Smooth muscle cell (in vitro differentiated cells): Measurements from ENCODE around the gene POLR2M. TPM values are rescaled to one million over a fixed set of nuclear protein-coding genes. Genes with fewer than 3 reads are reported as not detected.

Experiments
- DNase-seq: peaks from one replicate; lab custom pipeline; 2025; ENCODE audit not compliant: unreplicated experiment; lab: John Stamatoyannopoulos, UW
- H2AFZ ChIP-seq: fragments of 200-600 bp; sonication (generic); 2 replicates; pipeline ENCODE4 v1.6.0; 2016; ENCODE audit warnings: antibody characterized with exemption, low read depth, mild to moderate bottlenecking
- H3F3A ChIP-seq: fragments of 200-600 bp; sonication (generic); 2 replicates; pipeline ENCODE4 v1.6.0; 2017; ENCODE audit warnings: antibody characterized with exemption, low read depth
- H3K27ac ChIP-seq: fragments of 200-600 bp; sonication (generic); 2 replicates; pipeline ENCODE4 v1.5.1; 2016; ENCODE audit warnings: low read depth, mild to moderate bottlenecking
- H3K27me3 ChIP-seq: fragments of 200-600 bp; sonication (generic); 2 replicates; pipeline ENCODE4 v1.6.1; 2016; ENCODE audit warnings: low read depth, mild to moderate bottlenecking
- H3K36me3 ChIP-seq: fragments of 200-600 bp; sonication (generic); 2 replicates; pipeline ENCODE4 v1.5.1; 2016; ENCODE audit warnings: low read depth
- H3K4me1 ChIP-seq: fragments of 200-600 bp; sonication (generic); 2 replicates; pipeline ENCODE4 v1.5.1; 2016; ENCODE audit warnings: low read depth
- H3K4me2 ChIP-seq: fragments of 200-600 bp; sonication (generic); 2 replicates; pipeline ENCODE4 v1.6.0; 2016; ENCODE audit warnings: mild to moderate bottlenecking
- H3K4me3 ChIP-seq: fragments of 200-600 bp; sonication (generic); 2 replicates; pipeline ENCODE4 v1.5.1; 2016; ENCODE audit warnings: mild to moderate bottlenecking
- H3K79me2 ChIP-seq: fragments of 200-600 bp; sonication (generic); 2 replicates; pipeline ENCODE4 v1.6.0; 2016; ENCODE audit warnings: low read depth, mild to moderate bottlenecking
- H3K9ac ChIP-seq: fragments of 200-600 bp; sonication (generic); 2 replicates; pipeline ENCODE4 v1.6.0; 2016; ENCODE audit warnings: low read depth
- H3K9me3 ChIP-seq: fragments of 200-600 bp; sonication (generic); replicated peaks from 2 replicates; pipeline ENCODE4 v1.5.1; 2016; ENCODE audit warnings: low read depth
- H4K20me1 ChIP-seq: fragments of 200-600 bp; sonication (generic); 2 replicates; pipeline ENCODE4 v1.6.0; 2016; ENCODE audit warnings: low read depth
- CTCF ChIP-seq: fragments of 200-600 bp; sonication (generic); IDR thresholded peaks from 2 replicates; pipeline ENCODE4 v1.5.1; 2017; ENCODE audit warnings: borderline replicate concordance, mild to moderate bottlenecking, antibody characterized with exemption; ENCODE audit not compliant: insufficient read depth, poor library complexity, severe bottlenecking
- WGBS: methylation state at CpG from one replicate; pipeline ENCODE4 v1.1.7; 2016; ENCODE audit warnings: low lambda C conversion rate; 5-methylcytosine and 5-hydroxymethylcytosine counted together
- polyA plus RNA-seq: library from polyadenylated mRNA; unstranded; fragments of >200 nt; fragmentation: Nextera tagmentation; extraction: Ambion mirVana; gene quantifications from 2 replicates; pipeline ENCODE4 v1.2.1, GENCODE V29; 2016
- total RNA-seq: library from RNA; depleted of rRNA; stranded (reverse); fragments of >200 nt; gene quantifications from 2 replicates; pipeline ENCODE4 v1.2.3, GENCODE V29; 2014

POLR2M gene
- total and polyA plus RNA-seq, 2 experiments from 2014 or later = 23.9 to 49.8 TPM

- Histone ChIP-seq H4K20me1 (no peaks in the 10 kb centered on the region), H3K27me3 (no peaks in the 10 kb centered on the region), H3K4me2 (peak overlapping the region; percentile 73), H3K36me3 (no peaks in the 10 kb centered on the region), H3K4me1 (peaks cover 7% of the 10 kb centered on the region), H3K4me3 (peak overlapping the region; percentile 18), H3K9me3 (no peaks in the 10 kb centered on the region), H3F3A (no peaks in the 10 kb centered on the region), H3K9ac (no peak overlapping the region), H2AFZ (peak overlapping the region; percentile 0), H3K79me2 (no peaks in the 10 kb centered on the region), H3K27ac (peak overlapping the region; percentile 58)
- TF ChIP-seq CTCF = no peak
- DNase-seq = no peak
- 25% methylated on average over 10 of the region's 10 CpGs for WGBS
These were observed 39.2 kb upstream of the POLR2M start for GRCh38 chr15:57667171-57667849.

GRCh38 chr15:57668016-57668415 is 38.5 kb upstream of the POLR2M start:
- Histone ChIP-seq H3K27me3 (no peaks in the 10 kb centered on the region), H3K9ac (no peak overlapping the region), H3K4me3 (no peak overlapping the region), H4K20me1 (no peaks in the 10 kb centered on the region), H3K4me2 (peak overlapping the region; percentile 73), H3K27ac (no peak overlapping the region), H3K36me3 (no peaks in the 10 kb centered on the region), H3K9me3 (no peaks in the 10 kb centered on the region), H3K79me2 (no peaks in the 10 kb centered on the region), H3K4me1 (peaks cover 7% of the 10 kb centered on the region), H2AFZ (peak overlapping the region; percentile 0), H3F3A (no peaks in the 10 kb centered on the region)
- no peak for TF ChIP-seq CTCF
- no peak for DNase-seq
- WGBS = 81% methylated on average over 4 of the region's 4 CpGs

- H2AFZ ChIP-seq = no peak overlapping the region
- no peaks in the 10 kb centered on the region for H3K79me2 ChIP-seq
- no peak overlapping the region for H3K9ac ChIP-seq
- H3F3A ChIP-seq = no peaks in the 10 kb centered on the region
- H3K4me2 ChIP-seq = no peak overlapping the region
- H3K27ac ChIP-seq = no peak overlapping the region
- H3K9me3 ChIP-seq = no peaks in the 10 kb centered on the region
- H4K20me1 ChIP-seq = no peaks in the 10 kb centered on the region
- H3K27me3 ChIP-seq = no peaks in the 10 kb centered on the region
- no peak overlapping the region for H3K4me3 ChIP-seq
- H3K36me3 ChIP-seq = no peaks in the 10 kb centered on the region
- TF ChIP-seq CTCF = no peak
- no peak for DNase-seq
- H3K4me1 ChIP-seq = peaks cover 7% of the 10 kb centered on the region
- WGBS = 0% methylated on average over 1 of the region's 1 CpG
These were observed 34.9 kb upstream of the POLR2M start for GRCh38 chr15:57671636-57672035.
